A549 (cell line): ENCODE results near the gene GRK3. TPM values are rescaled to one million over a fixed set of nuclear protein-coding genes. Genes with fewer than 3 reads are reported as not detected.

Source experiments
- ATAC-seq, 2 experiments: fragments of 200-7000 bp in 1 of 2; fragments of >200 bp in 1 of 2; cut with Nextera tagmentation in 1 of 2; cut with Tn5 transposase in 1 of 2; 3 replicates each; pipeline versions ENCODE4 v1.8.0 to v1.9.1; 2018 to 2020; ENCODE audit warnings: mild to moderate bottlenecking in 1 of 2, moderate library complexity in 1 of 2
- CTCF ChIA-PET: fragments of 300-600 bp; sonication (Branson Sonifier 250); formaldehyde crosslinking; extraction: SDS; loops from one replicate; lab custom pipeline; 2021; ENCODE audit warnings: antibody characterized with exemption, inconsistent platforms; lab: Yijun Ruan, JAX
- POLR2A ChIA-PET: fragments of 350-600 bp; formaldehyde crosslinking; extraction: SDS; loops from one replicate; lab custom pipeline; 2021; ENCODE audit warnings: antibody characterized with exemption, inconsistent platforms; lab: Yijun Ruan, JAX
- DNase-seq, 2 experiments: peaks; one replicate each; pipeline versions ENCODE4 v3.0.0 to v3.0.0-alpha.2; 2011 to 2016; ENCODE audit warnings: low read depth in 1 of 2, low spot score in 1 of 2
- FAIRE-seq: peaks from 2 replicates; lab custom pipeline; 2011; peaks lifted over from hg19 to GRCh38; lab: Jason Lieb, UNC
- H3K27ac ChIP-seq, 2 experiments: fragments of >200 bp; sonication (Bioruptor Twin); formaldehyde crosslinking; 3 replicates each; pipeline ENCODE4 v1.5.1; 2016 to 2017
- H3K4me1 ChIP-seq: fragments of >200 bp; sonication (Bioruptor Twin); formaldehyde crosslinking; 3 replicates; pipeline ENCODE4 v1.6.1; 2016
- H3K4me2 ChIP-seq: fragments of >200 bp; sonication (Bioruptor Twin); formaldehyde crosslinking; 3 replicates; pipeline ENCODE4 v1.6.1; 2016
- H3K4me3 ChIP-seq: fragments of >200 bp; sonication (Bioruptor Twin); formaldehyde crosslinking; 3 replicates; pipeline ENCODE4 v1.5.1; 2016
- H3K9me3 ChIP-seq: fragments of >200 bp; sonication (Bioruptor Twin); formaldehyde crosslinking; 3 replicates; pipeline ENCODE4 v1.6.1; 2016
- ATOH8 ChIP-seq: fragments of 250-450 bp; sonication (Bioruptor Pico); IDR thresholded peaks from 2 replicates; pipeline ENCODE4 v1.5.0; 2020; ENCODE audit warnings: low read depth, mild to moderate bottlenecking, moderate library complexity
- CBX2 ChIP-seq: fragments of 200-600 bp; sonication (generic); IDR thresholded peaks from 2 replicates; pipeline ENCODE4 v1.6.1; 2016; ENCODE audit warnings: low read depth, mild to moderate bottlenecking, borderline replicate concordance
- CHD2 ChIP-seq: fragments of 150-350 bp; IDR thresholded peaks from 2 replicates; pipeline ENCODE4 v1.6.1; 2014; ENCODE audit warnings: low read length; ENCODE audit not compliant: partially characterized antibody
- CHD4 ChIP-seq: fragments of 200-600 bp; sonication (generic); IDR thresholded peaks from 2 replicates; pipeline ENCODE4 v1.6.1; 2016; ENCODE audit warnings: antibody characterized with exemption, mild to moderate bottlenecking, borderline replicate concordance
- CTCF ChIP-seq: fragments of >200 bp; sonication (Bioruptor Twin); formaldehyde crosslinking; IDR thresholded peaks from 3 replicates; pipeline ENCODE4 v1.5.1; 2016
- EP300 ChIP-seq, 2 experiments: fragments of >200 bp; sonication (Bioruptor Twin); formaldehyde crosslinking; IDR thresholded peaks; 2 replicates in 1 of 2; 3 replicates in 1 of 2; pipeline ENCODE4 v1.6.1; 2016 to 2017
- ESRRA ChIP-seq: fragments of 150-350 bp; IDR thresholded peaks from 2 replicates; pipeline ENCODE4 v1.6.1; 2014; ENCODE audit warnings: mild to moderate bottlenecking, low read length, borderline replicate concordance
- HDAC2 ChIP-seq: fragments of 200-600 bp; sonication (generic); IDR thresholded peaks from 2 replicates; pipeline ENCODE4 v1.6.1; 2016
- HOXB13 ChIP-seq: fragments of 250-450 bp; sonication (Bioruptor Pico); IDR thresholded peaks from 2 replicates; pipeline ENCODE4 v1.5.0; 2020; ENCODE audit warnings: low read depth, mild to moderate bottlenecking, moderate library complexity
- KDM5A ChIP-seq: fragments of 200-600 bp; sonication (generic); IDR thresholded peaks from 2 replicates; pipeline ENCODE4 v1.6.1; 2016; ENCODE audit warnings: antibody characterized with exemption, mild to moderate bottlenecking
- MAX ChIP-seq: IDR thresholded peaks from 2 replicates; pipeline ENCODE4 v1.6.1; 2012
- MYC ChIP-seq: IDR thresholded peaks from 2 replicates; pipeline ENCODE4 v1.6.1; 2012; ENCODE audit warnings: mild to moderate bottlenecking, inconsistent platforms, low read length, improper control_type of control experiment, borderline replicate concordance
- NFE2L2 ChIP-seq: fragments of 150-350 bp; conservative IDR thresholded peaks from 2 replicates; pipeline ENCODE4 v1.6.1; 2014; ENCODE audit warnings: low read length
- POLR2AphosphoS2 ChIP-seq: conservative IDR thresholded peaks from 2 replicates; pipeline ENCODE4 v1.6.1; 2012; ENCODE audit warnings: low read length, improper control_type of control experiment, inconsistent platforms
- RAD21 ChIP-seq, 2 experiments: fragments of >200 bp in 1 of 2; sonication (Bioruptor Twin) in 1 of 2; formaldehyde crosslinking in 1 of 2; IDR thresholded peaks in 1 of 2; conservative IDR thresholded peaks in 1 of 2; 2 replicates in 1 of 2; 3 replicates in 1 of 2; pipeline ENCODE4 v1.6.1; 2012 to 2018; ENCODE audit warnings: inconsistent platforms in 1 of 2
- SMC3 ChIP-seq: fragments of >200 bp; sonication (Bioruptor Twin); formaldehyde crosslinking; IDR thresholded peaks from 3 replicates; pipeline ENCODE4 v1.6.1; 2018; ENCODE audit warnings: inconsistent platforms
- SREBF2 ChIP-seq: fragments of 450-650 bp; IDR thresholded peaks from 2 replicates; pipeline ENCODE4 v1.6.1; 2014; ENCODE audit warnings: mild to moderate bottlenecking, moderate library complexity
- TP53 ChIP-seq: fragments of 250-450 bp; sonication (Bioruptor Pico); IDR thresholded peaks from 2 replicates; pipeline ENCODE4 v1.5.0; 2021; ENCODE audit warnings: mild to moderate bottlenecking, moderate library complexity
- USF2 ChIP-seq: fragments of 450-650 bp; IDR thresholded peaks from 2 replicates; pipeline ENCODE4 v1.6.1; 2014; ENCODE audit warnings: antibody characterized with exemption
- ZNF302 ChIP-seq: fragments of 250-450 bp; sonication (Bioruptor Pico); IDR thresholded peaks from 2 replicates; pipeline ENCODE4 v1.9.0; 2021; ENCODE audit warnings: inconsistent platforms, mild to moderate bottlenecking, moderate library complexity
- WGBS: methylation state at CpG from one replicate; pipeline ENCODE4 v1.1.6; 2017; ENCODE audit errors: missing lambda C conversion rate; 5-methylcytosine and 5-hydroxymethylcytosine counted together
- polyA plus RNA-seq, 4 experiments: library from polyadenylated mRNA; depleted of rRNA in 3 of 4; stranded (reverse); fragments of >200 nt; fragmentation: RNase III in 1 of 4; extraction: RNeasy Plus Mini Kit Qiagen cat#74134 plus additional on column Dnase treatment in 1 of 4; gene quantifications; 2 replicates in 3 of 4; 3 replicates in 1 of 4; pipeline ENCODE4 v1.2.3, GENCODE V29; 2011 to 2017

The GRK3 gene
- polyA plus RNA-seq, 2 of the 4 experiments (the other 2 are of a cell fraction) = 3.9 to 6.5 TPM

GRCh38 chr22:25692397-25693267 is 128.2 kb downstream of the GRK3 start (continued):
- TF ChIP-seq MAX = no peak
- TF ChIP-seq, all 56 proteins: peak for 0

GRCh38 chr22:25693268-25693565 is 128.7 kb downstream of the GRK3 start:
- no peaks in the 10 kb centered on the region for H3K9me3 ChIP-seq
- ChIA-PET POLR2A (no interaction called here), CTCF (interaction anchor here (1.3 kb wide), 1 partner anchor 231 kb away, joined by 4 read pairs; no protein-coding TSS in a partner anchor)
- no peaks in the 10 kb centered on the region for H3K4me1 ChIP-seq
- ATAC-seq (no peak), DNase-seq (no peak), FAIRE-seq (no peak)
- H3K4me2 ChIP-seq = no peak overlapping the region
- H3K27ac ChIP-seq = no peak overlapping the region
- no peak overlapping the region for H3K4me3 ChIP-seq
- TF ChIP-seq CTCF (no peak), ZNF302 (CRISPR knock-in tag) (no peak), MYC (no peak), KDM5A (no peak), CHD2 (no peak), USF2 (no peak), CBX2 (no peak), SMC3 (no peak), TP53 (CRISPR knock-in tag) (no peak), SREBF2 (no peak), CHD4 (no peak), POLR2AphosphoS2 (no peak), RAD21 (conservative IDR thresholded peaks at IDR 0.05 in 1 of 2, IDR thresholded peaks at IDR 0.05 in 1 of 2) (no peak), MAX (no peak), ESRRA (no peak), ATOH8 (no peak), EP300 (IDR thresholded peaks at IDR 0.05) (no peak), HOXB13 (CRISPR knock-in tag) (no peak), NFE2L2 (no peak), HDAC2 (no peak)
- 91% methylated on average over 4 of the region's 4 CpGs for WGBS

- no peak for ATAC-seq
- TF ChIP-seq SREBF2 = no peak
- Histone ChIP-seq H3K4me3 (no peak overlapping the region), H3K9me3 (no peaks in the 10 kb centered on the region), H3K4me2 (no peak overlapping the region), H3K4me1 (no peaks in the 10 kb centered on the region), H3K27ac (no peak overlapping the region)
- ChIA-PET POLR2A (no interaction called here), CTCF (interaction anchor here (0.6 to 1.5 kb wide), 2 partner anchors 12 to 172 kb away, joined by 4 read pairs; no protein-coding TSS in a partner anchor)
- 84% methylated on average over 14 of the region's 16 CpGs for WGBS
- FAIRE-seq = no peak
- no peak for DNase-seq
These were observed 129.9 kb downstream of the GRK3 start for GRCh38 chr22:25694196-25694907.
